H9 (cell line): ENCODE measurements around the gene ASS1. TPM values are rescaled to one million over a fixed set of nuclear protein-coding genes. Genes with fewer than 3 reads are reported as not detected.

Source experiments
- DNase-seq: peaks from one replicate; pipeline ENCODE4 v3.0.0-alpha.2; 2017
- H2AFZ ChIP-seq: one replicate; pipeline ENCODE4 v1.6.1; 2013; ENCODE audit warnings: mild to moderate bottlenecking, low read length, control low read depth, moderate library complexity
- H2AK5ac ChIP-seq: 2 replicates; pipeline ENCODE4 v1.6.1; 2013; ENCODE audit warnings: low read length, control low read depth, mixed read lengths; ENCODE audit not compliant: insufficient read length
- H2BK120ac ChIP-seq: one replicate; pipeline ENCODE4 v1.6.1; 2013; ENCODE audit warnings: low read depth, mild to moderate bottlenecking, low read length, control low read depth, inconsistent platforms; ENCODE audit not compliant: poor library complexity, severe bottlenecking
- H2BK12ac ChIP-seq: 2 replicates; pipeline ENCODE4 v1.6.1; 2013; ENCODE audit warnings: low read length, control low read depth, mixed read lengths, low read depth; ENCODE audit not compliant: insufficient read length
- H2BK15ac ChIP-seq: 2 replicates; pipeline ENCODE4 v1.6.1; 2013; ENCODE audit warnings: low read depth, low read length, control low read depth
- H2BK20ac ChIP-seq: one replicate; pipeline ENCODE4 v1.6.1; 2013; ENCODE audit warnings: low read depth, mild to moderate bottlenecking, low read length, control low read depth, inconsistent platforms; ENCODE audit not compliant: poor library complexity, severe bottlenecking
- H2BK5ac ChIP-seq: 2 replicates; pipeline ENCODE4 v1.6.1; 2013; ENCODE audit warnings: low read length, control low read depth, mixed read lengths; ENCODE audit not compliant: insufficient read length
- H3K14ac ChIP-seq: 2 replicates; pipeline ENCODE4 v1.6.1; 2013; ENCODE audit warnings: low read length, control low read depth; ENCODE audit not compliant: insufficient read depth
- H3K18ac ChIP-seq: 2 replicates; pipeline ENCODE4 v1.6.1; 2013; ENCODE audit warnings: low read depth, mild to moderate bottlenecking, mixed read lengths, low read length, control low read depth; ENCODE audit not compliant: insufficient read length
- H3K23ac ChIP-seq: 2 replicates; pipeline ENCODE4 v1.6.1; 2013; ENCODE audit warnings: low read length, control low read depth, mixed read lengths, low read depth; ENCODE audit not compliant: insufficient read length
- H3K23me2 ChIP-seq: 2 replicates; pipeline ENCODE4 v1.6.1; 2013; ENCODE audit warnings: low read depth, mild to moderate bottlenecking, mixed read lengths, low read length, control low read depth; ENCODE audit not compliant: insufficient read length, poor library complexity, severe bottlenecking
- H3K27ac ChIP-seq: 2 replicates; pipeline ENCODE4 v1.5.1; 2013; ENCODE audit warnings: low read length, control low read depth, mixed read lengths, low read depth; ENCODE audit not compliant: insufficient read length
- H3K27me3 ChIP-seq: 2 replicates; pipeline ENCODE4 v1.6.1; 2013; ENCODE audit warnings: low read length, control low read depth, inconsistent platforms; ENCODE audit not compliant: insufficient read depth
- H3K4ac ChIP-seq: 2 replicates; pipeline ENCODE4 v1.6.1; 2013; ENCODE audit warnings: low read depth, mild to moderate bottlenecking, control low read depth, inconsistent platforms, low read length, moderate library complexity
- H3K4me1 ChIP-seq: 2 replicates; pipeline ENCODE4 v1.6.1; 2013; ENCODE audit warnings: low read length, control low read depth, inconsistent platforms; ENCODE audit not compliant: insufficient read depth
- H3K4me2 ChIP-seq: 2 replicates; pipeline ENCODE4 v1.6.1; 2013; ENCODE audit warnings: low read length, control low read depth, mixed read lengths; ENCODE audit not compliant: insufficient read length, insufficient read depth
- H3K56ac ChIP-seq: 2 replicates; pipeline ENCODE4 v1.6.1; 2013; ENCODE audit warnings: low read depth, mild to moderate bottlenecking, mixed read lengths, low read length, control low read depth; ENCODE audit not compliant: insufficient read length
- H3K79me1 ChIP-seq: 2 replicates; pipeline ENCODE4 v1.6.1; 2013; ENCODE audit warnings: low read depth, mild to moderate bottlenecking, moderate library complexity, low read length, control low read depth, inconsistent platforms; ENCODE audit not compliant: insufficient read depth, poor library complexity, severe bottlenecking
- H3K79me2 ChIP-seq: 2 replicates; pipeline ENCODE4 v1.6.1; 2013; ENCODE audit warnings: low read length, control low read depth, inconsistent platforms; ENCODE audit not compliant: insufficient read depth
- H3K9ac ChIP-seq: 2 replicates; pipeline ENCODE4 v1.6.1; 2013; ENCODE audit warnings: low read length, control low read depth, mixed read lengths; ENCODE audit not compliant: insufficient read length; ENCODE audit errors: extremely low read depth
- H3K9me3 ChIP-seq: one replicate; pipeline ENCODE4 v1.6.1; 2013; ENCODE audit warnings: low read depth, low read length, inconsistent platforms; ENCODE audit not compliant: control insufficient read depth
- H3T11ph ChIP-seq: one replicate; pipeline ENCODE4 v1.6.1; 2013; ENCODE audit warnings: mild to moderate bottlenecking, low read length, control low read depth, inconsistent platforms
- H4K20me1 ChIP-seq: one replicate; pipeline ENCODE4 v1.6.1; 2013; ENCODE audit not compliant: control insufficient read depth, insufficient read length, insufficient read depth
- H4K5ac ChIP-seq: 2 replicates; pipeline ENCODE4 v1.6.1; 2013; ENCODE audit warnings: low read depth, mild to moderate bottlenecking, mixed read lengths, low read length, control low read depth; ENCODE audit not compliant: insufficient read length
- H4K8ac ChIP-seq: replicated peaks from 2 replicates; pipeline ENCODE4 v1.6.1; 2013; ENCODE audit warnings: low read length, control low read depth, mixed read lengths, low read depth; ENCODE audit not compliant: insufficient read length
- H4K91ac ChIP-seq: 2 replicates; pipeline ENCODE4 v1.6.1; 2013; ENCODE audit warnings: low read depth, mild to moderate bottlenecking, moderate library complexity, mixed read lengths, low read length, control low read depth; ENCODE audit not compliant: insufficient read length
- H3K27ac Mint-ChIP-seq, 3 experiments: 2 replicates in 2 of 3; 3 replicates in 1 of 3; pipeline ENCODE4 v1.8.0; 2020 to 2021; ENCODE audit warnings: mixed read lengths in 3 of 3, mild to moderate bottlenecking in 1 of 3, moderate library complexity in 1 of 3
- H3K27me3 Mint-ChIP-seq: 2 replicates; pipeline ENCODE4 v1.8.0; 2021; ENCODE audit warnings: low read depth, mild to moderate bottlenecking, moderate library complexity, mixed read lengths
- H3K36me3 Mint-ChIP-seq, 3 experiments: 2 replicates in 2 of 3; 3 replicates in 1 of 3; pipeline ENCODE4 v1.8.0; 2020 to 2021; ENCODE audit warnings: low read depth in 3 of 3, mixed read lengths in 3 of 3; ENCODE audit not compliant: insufficient read depth in 1 of 3
- H3K4me1 Mint-ChIP-seq, 2 experiments: 2 replicates each; pipeline ENCODE4 v1.8.0; 2020; ENCODE audit warnings: mixed read lengths in 2 of 2
- H3K4me3 Mint-ChIP-seq, 2 experiments: 2 replicates in 1 of 2; 3 replicates in 1 of 2; pipeline ENCODE4 v1.8.0; 2020 to 2021; ENCODE audit warnings: mild to moderate bottlenecking in 2 of 2, mixed read lengths in 2 of 2, moderate library complexity in 1 of 2
- H3K9me3 Mint-ChIP-seq, 2 experiments: 2 replicates in 1 of 2; 3 replicates in 1 of 2; pipeline ENCODE4 v1.8.0; 2020; ENCODE audit warnings: mild to moderate bottlenecking in 2 of 2, mixed read lengths in 2 of 2, moderate library complexity in 1 of 2
- WGBS: extraction: QIAGEN DNeasy Blood & Tissue Kit; methylation state at CpG from one replicate; pipeline ENCODE4 v1.1.7; 2013; ENCODE audit warnings: missing lambda C conversion rate, low lambda C conversion rate, mixed read lengths; ENCODE audit not compliant: insufficient read length; ENCODE audit errors: extremely low coverage; 5-methylcytosine and 5-hydroxymethylcytosine counted together
- total RNA-seq: library from RNA; stranded (reverse); gene quantifications from 2 replicates; pipeline ENCODE4 v1.2.1, GENCODE V29; 2021
- TF ChIP-seq, protein P1 (sequence below): fragments of 200-600 bp; sonication (generic); conservative IDR thresholded peaks from 3 replicates; pipeline ENCODE4 v1.8.0; 2021; ENCODE audit warnings: antibody characterized with exemption, mild to moderate bottlenecking

Gene ASS1
- total RNA-seq, 1 experiment from 2014 or later: 118 TPM

DNA sequence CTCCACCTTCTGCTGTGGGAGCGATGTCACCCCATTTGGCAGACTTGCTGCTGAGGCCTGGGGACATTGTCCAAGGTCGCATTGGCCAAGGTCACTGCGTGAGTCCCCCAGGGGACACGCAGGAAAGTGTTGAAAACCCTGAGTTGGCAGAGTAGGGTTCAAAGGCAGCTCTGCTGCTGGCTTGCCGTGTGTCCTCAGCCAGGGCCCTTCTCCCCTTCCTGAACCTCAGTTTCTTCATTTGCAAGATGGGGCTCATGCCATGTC lies 14.0 kb downstream of the ASS1 start:
- H3K79me1 ChIP-seq: no peaks in the 10 kb centered on the region
- Mint-ChIP-seq H3K36me3 (peaks cover 1 to 6% (median 6%) of the 10 kb centered on the region in 3 experiments; a peak in 3 of 7 replicates), H3K4me1 (no peaks in the 10 kb centered on the region), H3K4me3 (no peak overlapping the region), H3K9me3 (no peaks in the 10 kb centered on the region), H3K27ac (no peak overlapping the region), H3K27me3 (no peaks in the 10 kb centered on the region; the same call in 1 of the 2 replicates)
- H3K56ac ChIP-seq: no peak overlapping the region
- no peak overlapping the region for H4K91ac ChIP-seq
- H3K27me3 ChIP-seq: no peaks in the 10 kb centered on the region
- no peak overlapping the region for H2AK5ac ChIP-seq
- H2AFZ ChIP-seq: no peak overlapping the region
- no peak overlapping the region for H4K8ac ChIP-seq
- no peak overlapping the region for H3K4me2 ChIP-seq
- TF ChIP-seq, protein P1, sequence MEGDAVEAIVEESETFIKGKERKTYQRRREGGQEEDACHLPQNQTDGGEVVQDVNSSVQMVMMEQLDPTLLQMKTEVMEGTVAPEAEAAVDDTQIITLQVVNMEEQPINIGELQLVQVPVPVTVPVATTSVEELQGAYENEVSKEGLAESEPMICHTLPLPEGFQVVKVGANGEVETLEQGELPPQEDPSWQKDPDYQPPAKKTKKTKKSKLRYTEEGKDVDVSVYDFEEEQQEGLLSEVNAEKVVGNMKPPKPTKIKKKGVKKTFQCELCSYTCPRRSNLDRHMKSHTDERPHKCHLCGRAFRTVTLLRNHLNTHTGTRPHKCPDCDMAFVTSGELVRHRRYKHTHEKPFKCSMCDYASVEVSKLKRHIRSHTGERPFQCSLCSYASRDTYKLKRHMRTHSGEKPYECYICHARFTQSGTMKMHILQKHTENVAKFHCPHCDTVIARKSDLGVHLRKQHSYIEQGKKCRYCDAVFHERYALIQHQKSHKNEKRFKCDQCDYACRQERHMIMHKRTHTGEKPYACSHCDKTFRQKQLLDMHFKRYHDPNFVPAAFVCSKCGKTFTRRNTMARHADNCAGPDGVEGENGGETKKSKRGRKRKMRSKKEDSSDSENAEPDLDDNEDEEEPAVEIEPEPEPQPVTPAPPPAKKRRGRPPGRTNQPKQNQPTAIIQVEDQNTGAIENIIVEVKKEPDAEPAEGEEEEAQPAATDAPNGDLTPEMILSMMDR: no peak
- H3K4ac ChIP-seq: no peak overlapping the region
- no peak overlapping the region for H3K23ac ChIP-seq
- no peak overlapping the region for H2BK120ac ChIP-seq
- no peak overlapping the region for H3K9ac ChIP-seq
- no peak overlapping the region for H2BK15ac ChIP-seq
- H4K5ac ChIP-seq: no peak overlapping the region
- DNase-seq: no peak
- no peaks in the 10 kb centered on the region for H3K23me2 ChIP-seq
- H3T11ph ChIP-seq: no peak overlapping the region
- H3K18ac ChIP-seq: no peak overlapping the region
- no peaks in the 10 kb centered on the region for H3K9me3 ChIP-seq
- no CpG with 5 or more reads among the region's 5 CpGs for WGBS
- no peak overlapping the region for H3K14ac ChIP-seq
- no peaks in the 10 kb centered on the region for H4K20me1 ChIP-seq
- no peaks in the 10 kb centered on the region for H3K79me2 ChIP-seq
- no peak overlapping the region for H2BK5ac ChIP-seq
- H2BK12ac ChIP-seq: no peak overlapping the region
- H2BK20ac ChIP-seq: no peak overlapping the region
- H3K4me1 ChIP-seq: no peaks in the 10 kb centered on the region
- no peak overlapping the region for H3K27ac ChIP-seq
